Kidney epithelial cell (primary cell): ENCODE data around the gene NUDT22. TPM values are rescaled to one million over a fixed set of nuclear protein-coding genes. Genes with fewer than 3 reads are reported as not detected.

Experiments used
- DNase-seq: peaks from one replicate; pipeline ENCODE4 v3.0.0-alpha.2; 2010; ENCODE audit warnings: low read depth
- H3K27me3 ChIP-seq: 2 replicates; pipeline ENCODE4 v1.6.0; 2011; ENCODE audit warnings: low read length; ENCODE audit not compliant: control insufficient read depth, insufficient read depth
- H3K36me3 ChIP-seq: 2 replicates; pipeline ENCODE4 v1.5.1; 2011; ENCODE audit warnings: low read length; ENCODE audit not compliant: control insufficient read depth, insufficient read depth
- H3K4me3 ChIP-seq: 2 replicates; pipeline ENCODE4 v1.5.1; 2011; ENCODE audit warnings: low read depth, mild to moderate bottlenecking, control low read depth, low read length
- total RNA-seq: library from RNA; depleted of rRNA; stranded (reverse); fragments of >200 nt; gene quantifications from 2 replicates; pipeline ENCODE4 v1.2.3, GENCODE V29; 2015
- TF ChIP-seq, protein P1 (sequence below): IDR thresholded peaks from 2 replicates; pipeline ENCODE4 v1.5.1; 2011; ENCODE audit warnings: mild to moderate bottlenecking, moderate library complexity, low read length, control low read depth, inconsistent platforms; ENCODE audit not compliant: insufficient read depth, poor library complexity, severe bottlenecking

Gene NUDT22
- total RNA-seq, 1 donor from 2014 or later = 50.7 TPM

DNA sequence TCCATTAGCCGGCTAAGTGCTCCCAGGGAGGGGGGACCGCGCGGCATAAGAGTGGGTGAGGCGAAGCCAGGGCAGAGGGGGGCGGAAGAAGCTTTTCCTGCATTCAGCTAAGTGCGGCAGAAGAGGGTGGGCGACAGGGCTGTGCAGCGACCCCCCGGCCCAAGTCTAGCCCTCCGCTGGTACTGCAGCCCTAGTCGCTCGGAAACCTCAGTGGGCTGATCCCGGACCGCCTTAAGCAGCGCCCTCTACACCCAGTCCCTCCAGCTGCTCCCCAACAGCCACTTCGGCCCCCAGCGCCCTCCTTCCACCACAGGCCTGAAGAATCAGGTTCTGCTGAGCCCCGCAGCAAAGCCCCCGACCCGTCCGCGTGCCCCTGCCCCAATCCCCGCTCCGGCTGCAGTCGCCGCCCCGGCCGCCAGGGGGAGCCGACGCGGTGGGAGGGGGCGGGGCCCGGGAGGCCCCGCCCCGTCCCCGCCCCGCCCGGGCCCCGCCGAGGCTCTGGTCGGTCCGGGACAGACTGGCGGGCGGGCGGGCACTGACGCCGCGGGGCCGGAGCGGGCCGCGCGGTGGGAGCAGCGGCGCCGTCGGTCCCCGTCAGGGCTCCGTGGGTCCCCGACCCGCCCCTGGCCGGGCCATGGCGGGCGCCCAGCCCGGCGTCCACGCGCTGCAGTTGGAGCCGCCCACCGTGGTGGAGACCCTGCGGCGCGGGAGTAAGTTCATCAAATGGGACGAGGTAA is 25.1 kb downstream of the NUDT22 start, which contains the start of gene PLCB3:
Gene PLCB3, plus strand, starts transcription at position 515 of the 737 bp plus-strand sequence. Its CDS starts 120 bp downstream, at position 635.
- no peaks in the 10 kb centered on the region for H3K27me3 ChIP-seq
- H3K36me3 ChIP-seq = no peaks in the 10 kb centered on the region
- TF ChIP-seq, protein P1, sequence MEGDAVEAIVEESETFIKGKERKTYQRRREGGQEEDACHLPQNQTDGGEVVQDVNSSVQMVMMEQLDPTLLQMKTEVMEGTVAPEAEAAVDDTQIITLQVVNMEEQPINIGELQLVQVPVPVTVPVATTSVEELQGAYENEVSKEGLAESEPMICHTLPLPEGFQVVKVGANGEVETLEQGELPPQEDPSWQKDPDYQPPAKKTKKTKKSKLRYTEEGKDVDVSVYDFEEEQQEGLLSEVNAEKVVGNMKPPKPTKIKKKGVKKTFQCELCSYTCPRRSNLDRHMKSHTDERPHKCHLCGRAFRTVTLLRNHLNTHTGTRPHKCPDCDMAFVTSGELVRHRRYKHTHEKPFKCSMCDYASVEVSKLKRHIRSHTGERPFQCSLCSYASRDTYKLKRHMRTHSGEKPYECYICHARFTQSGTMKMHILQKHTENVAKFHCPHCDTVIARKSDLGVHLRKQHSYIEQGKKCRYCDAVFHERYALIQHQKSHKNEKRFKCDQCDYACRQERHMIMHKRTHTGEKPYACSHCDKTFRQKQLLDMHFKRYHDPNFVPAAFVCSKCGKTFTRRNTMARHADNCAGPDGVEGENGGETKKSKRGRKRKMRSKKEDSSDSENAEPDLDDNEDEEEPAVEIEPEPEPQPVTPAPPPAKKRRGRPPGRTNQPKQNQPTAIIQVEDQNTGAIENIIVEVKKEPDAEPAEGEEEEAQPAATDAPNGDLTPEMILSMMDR = peak; percentile 47
- peak within 1 kb of the TSS; percentile 77 for H3K4me3 ChIP-seq
- DNase-seq = no peak

DNA sequence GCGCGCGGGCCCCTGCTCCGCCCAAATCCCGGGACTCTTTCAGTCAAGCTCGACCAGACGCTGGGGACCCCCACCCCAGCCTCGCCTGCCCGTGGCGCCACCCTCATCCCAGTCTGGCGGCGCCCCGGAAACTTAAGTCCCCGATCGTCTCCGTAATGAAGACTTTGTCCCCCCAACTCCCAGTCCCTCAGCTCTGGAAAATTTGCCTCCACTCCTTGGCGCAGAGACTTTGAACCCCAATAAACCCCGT is 25.6 kb downstream of the NUDT22 start:
- Histone ChIP-seq H3K36me3 (peaks cover 2% of the 10 kb centered on the region), H3K4me3 (peak overlapping the region; percentile 77), H3K27me3 (no peaks in the 10 kb centered on the region)
- TF ChIP-seq, protein P1 = no peak
- DNase-seq = no peak

DNA sequence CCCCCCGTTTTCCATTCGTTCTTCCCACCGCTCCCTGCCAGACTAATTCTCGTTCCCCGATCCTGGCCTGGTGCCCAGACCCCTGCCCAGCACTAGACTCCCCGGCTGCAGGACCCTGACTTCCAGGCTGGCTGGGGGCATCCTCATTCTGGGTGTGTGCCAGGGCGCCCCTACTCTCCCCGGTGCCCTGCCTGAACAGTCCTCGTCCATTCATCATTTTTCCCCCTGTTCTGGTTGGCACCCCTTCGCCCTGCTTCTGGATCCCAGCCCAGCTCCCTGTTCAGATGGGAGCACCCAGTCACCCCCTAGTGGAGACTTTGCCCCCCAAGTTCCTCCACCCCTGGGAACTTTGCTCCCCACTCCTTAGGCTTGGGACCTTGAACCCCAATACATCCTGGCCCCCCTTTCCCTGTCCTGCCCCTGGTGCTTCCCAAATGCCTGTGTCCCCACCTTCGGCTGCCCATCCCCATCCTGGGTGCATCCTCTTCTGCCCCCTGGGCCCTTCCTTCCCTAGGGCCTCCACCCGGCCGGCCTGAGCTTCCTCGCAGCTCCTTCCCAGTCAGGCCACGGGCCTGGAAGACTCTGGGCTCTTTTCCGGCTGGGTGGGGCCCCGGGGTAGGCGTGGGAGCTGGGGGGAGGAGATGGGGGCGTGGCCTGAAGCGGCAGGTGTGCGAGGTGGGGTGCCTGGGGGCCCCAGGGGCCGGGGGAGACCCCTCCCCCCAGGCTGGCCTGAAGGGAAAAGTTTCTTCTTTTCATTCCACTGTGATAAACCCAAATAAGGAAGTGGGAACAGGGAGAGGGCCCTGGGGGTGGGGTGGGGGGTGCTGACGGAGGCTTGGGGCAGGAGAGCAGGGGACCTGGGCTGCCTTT is 26.2 kb downstream of the NUDT22 start:
- no peaks in the 10 kb centered on the region for H3K27me3 ChIP-seq

DNA sequence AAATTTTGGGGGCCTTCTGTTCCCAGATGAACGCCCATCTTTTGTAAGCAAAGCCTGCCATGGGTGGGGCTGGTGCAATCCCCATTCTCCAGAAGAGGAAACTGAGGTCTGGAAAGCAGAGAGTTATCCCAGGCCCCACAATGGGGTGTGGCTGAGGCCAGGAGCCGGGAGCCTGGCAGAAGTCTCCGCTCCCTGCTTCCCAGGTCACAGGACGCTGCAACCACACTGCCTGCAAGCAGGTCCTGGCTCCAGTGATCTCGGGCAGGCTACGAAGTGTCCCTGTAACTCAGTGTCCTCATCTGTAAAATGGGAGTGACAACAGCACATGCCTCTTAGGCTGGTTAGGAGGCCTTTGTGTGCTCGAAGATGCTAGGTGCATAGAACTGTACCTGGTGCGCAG is 27.0 kb downstream of the NUDT22 start:
- TF ChIP-seq, protein P1 = no peak
- no peak for DNase-seq
- no peaks in the 10 kb centered on the region for H3K27me3 ChIP-seq
- no peak overlapping the region for H3K4me3 ChIP-seq
- H3K36me3 ChIP-seq = peaks cover 2% of the 10 kb centered on the region

More for the DNA sequence above, 26.2 kb downstream of the NUDT22 start:
- TF ChIP-seq, protein P1 = peak; percentile 38
- DNase-seq = no peak
- peaks cover 2% of the 10 kb centered on the region for H3K36me3 ChIP-seq
- peak overlapping the region; percentile 77 for H3K4me3 ChIP-seq

DNA sequence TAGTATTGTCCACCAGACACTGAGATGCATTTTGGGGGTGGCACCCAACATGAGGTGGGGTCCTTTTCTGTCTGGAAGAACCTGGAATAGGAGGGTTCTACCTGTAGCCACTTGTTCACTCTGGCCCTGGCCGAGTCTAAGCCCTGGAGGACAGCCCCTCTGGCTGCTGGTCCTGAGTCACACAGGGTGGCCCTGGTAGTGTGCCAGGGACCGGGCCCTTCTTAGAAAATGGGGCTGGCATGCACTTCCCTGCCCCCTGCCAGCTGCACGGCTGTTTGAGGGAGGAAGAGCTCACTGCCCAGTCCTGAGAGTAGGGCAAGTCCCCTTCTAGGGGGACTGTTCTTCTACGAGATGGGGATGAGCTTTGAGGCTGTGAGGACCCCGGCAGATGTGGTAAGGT is 27.4 kb downstream of the NUDT22 start:
- TF ChIP-seq, protein P1 = no peak
- Histone ChIP-seq H3K36me3 (peaks cover 2% of the 10 kb centered on the region), H3K4me3 (no peak overlapping the region), H3K27me3 (no peaks in the 10 kb centered on the region)
- DNase-seq = no peak
